ENCODE data around the gene ACOT13. TPM values are rescaled to one million over a fixed set of nuclear protein-coding genes. Genes with fewer than 3 reads are reported as not detected.
"Not testable (repeated sequence)": the region's sequence is repeated elsewhere in the genome, so short reads cannot be mapped to it uniquely, and the experiment has no call there.

ACOT13 gene
- total RNA-seq, 1 experiment from 2014 or later: 55.6 TPM

GRCh38 chr6:24710519-24711303, 43.8 kb downstream of the ACOT13 start:
- intact Hi-C loops (cut with micrococcal nuclease; ENCODE audit: unreplicated experiment): loop anchor here (10.0 kb wide), 1 partner anchor 364 kb away; no protein-coding TSS in a partner anchor

GRCh38 chr6:24716602-24717148, 49.8 kb downstream of the ACOT13 start:
- H3K4me1 Mint-ChIP-seq (ENCODE audit: low read depth, unreplicated experiment): peaks cover 19% of the 10 kb centered on the region
- not testable (repeated sequence) for H3K27ac Mint-ChIP-seq (ENCODE audit: unreplicated experiment); H3K36me3 ChIP-seq (ENCODE audit: control insufficient read depth, insufficient read depth, low read length)

More at GRCh38 chr6:24710519-24711303, 43.8 kb downstream of the ACOT13 start:
- H3K4me3 ChIP-seq (ENCODE audit: low read depth, low read length): no peak overlapping the region
- Mint-ChIP-seq H3K9me3 (ENCODE audit: unreplicated experiment) (no peaks in the 10 kb centered on the region), H3K27me3 (ENCODE audit: insufficient read depth, unreplicated experiment) (no peaks in the 10 kb centered on the region), H3K27ac (ENCODE audit: unreplicated experiment) (no peak overlapping the region), H3K4me1 (ENCODE audit: low read depth, unreplicated experiment) (no peaks in the 10 kb centered on the region), H3K4me3 (ENCODE audit: unreplicated experiment) (no peak overlapping the region), H3K36me3 (ENCODE audit: insufficient read depth, unreplicated experiment) (peaks cover 90% of the 10 kb centered on the region)
- no peak for DNase-seq
- peaks cover 2% of the 10 kb centered on the region for H3K36me3 ChIP-seq (ENCODE audit: control insufficient read depth, insufficient read depth, low read length)
- ChIA-PET POLR2A (no interaction called here), CTCF (no interaction called here)
- TF ChIP-seq, protein P1, sequence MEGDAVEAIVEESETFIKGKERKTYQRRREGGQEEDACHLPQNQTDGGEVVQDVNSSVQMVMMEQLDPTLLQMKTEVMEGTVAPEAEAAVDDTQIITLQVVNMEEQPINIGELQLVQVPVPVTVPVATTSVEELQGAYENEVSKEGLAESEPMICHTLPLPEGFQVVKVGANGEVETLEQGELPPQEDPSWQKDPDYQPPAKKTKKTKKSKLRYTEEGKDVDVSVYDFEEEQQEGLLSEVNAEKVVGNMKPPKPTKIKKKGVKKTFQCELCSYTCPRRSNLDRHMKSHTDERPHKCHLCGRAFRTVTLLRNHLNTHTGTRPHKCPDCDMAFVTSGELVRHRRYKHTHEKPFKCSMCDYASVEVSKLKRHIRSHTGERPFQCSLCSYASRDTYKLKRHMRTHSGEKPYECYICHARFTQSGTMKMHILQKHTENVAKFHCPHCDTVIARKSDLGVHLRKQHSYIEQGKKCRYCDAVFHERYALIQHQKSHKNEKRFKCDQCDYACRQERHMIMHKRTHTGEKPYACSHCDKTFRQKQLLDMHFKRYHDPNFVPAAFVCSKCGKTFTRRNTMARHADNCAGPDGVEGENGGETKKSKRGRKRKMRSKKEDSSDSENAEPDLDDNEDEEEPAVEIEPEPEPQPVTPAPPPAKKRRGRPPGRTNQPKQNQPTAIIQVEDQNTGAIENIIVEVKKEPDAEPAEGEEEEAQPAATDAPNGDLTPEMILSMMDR (IDR thresholded peaks at IDR 0.05; ENCODE audit: insufficient read depth in 1 of 2, low read depth in 1 of 2, low read length in 1 of 2, severe bottlenecking in 1 of 2, unreplicated experiment in 1 of 2): no peak
- BruUV-seq (replicated peaks): no TSS peak
- no peaks in the 10 kb centered on the region for H3K27me3 ChIP-seq (replicated peaks; ENCODE audit: control insufficient read depth, insufficient read depth, low read length)
- H3K9me3 ChIP-seq: no peaks in the 10 kb centered on the region
- H3K4me1 ChIP-seq: no peaks in the 10 kb centered on the region

GRCh38 chr6:24718449-24719124, 51.7 kb downstream of the ACOT13 start:
- peaks cover 79% of the 10 kb centered on the region for H3K36me3 Mint-ChIP-seq (ENCODE audit: insufficient read depth, unreplicated experiment)
- no peaks in the 10 kb centered on the region for H3K9me3 Mint-ChIP-seq (ENCODE audit: unreplicated experiment)
- no peak for DNase-seq
- intact Hi-C loops (cut with micrococcal nuclease; ENCODE audit: unreplicated experiment): loop anchor here (10.0 kb wide), 1 partner anchor 356 kb away; no protein-coding TSS in a partner anchor
- H3K4me3 Mint-ChIP-seq (ENCODE audit: unreplicated experiment): peak overlapping the region; percentile 85
- H3K27me3 Mint-ChIP-seq (ENCODE audit: insufficient read depth, unreplicated experiment): no peaks in the 10 kb centered on the region
- Histone ChIP-seq H3K27me3 (replicated peaks; ENCODE audit: control insufficient read depth, insufficient read depth, low read length) (no peaks in the 10 kb centered on the region), H3K4me1 (no peaks in the 10 kb centered on the region), H3K4me3 (ENCODE audit: low read depth, low read length) (peak overlapping the region; percentile 92), H3K36me3 (ENCODE audit: control insufficient read depth, insufficient read depth, low read length) (no peaks in the 10 kb centered on the region; the same call in none of the 2 replicates), H3K9me3 (no peaks in the 10 kb centered on the region)
- TF ChIP-seq, protein P1 (IDR thresholded peaks at IDR 0.05; ENCODE audit: insufficient read depth in 1 of 2, low read depth in 1 of 2, low read length in 1 of 2, severe bottlenecking in 1 of 2, unreplicated experiment in 1 of 2): no peak
- CTCF ChIA-PET: no interaction called here
- H3K4me1 Mint-ChIP-seq (ENCODE audit: low read depth, unreplicated experiment): peaks cover 19% of the 10 kb centered on the region
- H3K27ac Mint-ChIP-seq (ENCODE audit: unreplicated experiment): peak overlapping the region; percentile 96
- POLR2A ChIA-PET: no interaction called here
- BruUV-seq (replicated peaks): no TSS peak

More at GRCh38 chr6:24716602-24717148, 49.8 kb downstream of the ACOT13 start:
- H3K4me1 ChIP-seq; POLR2A ChIA-PET; DNase-seq; H3K4me3 Mint-ChIP-seq (ENCODE audit: unreplicated experiment); BruUV-seq (replicated peaks); H3K9me3 ChIP-seq; H3K27me3 Mint-ChIP-seq (ENCODE audit: insufficient read depth, unreplicated experiment); H3K27me3 ChIP-seq (replicated peaks; ENCODE audit: control insufficient read depth, insufficient read depth, low read length); H3K4me3 ChIP-seq (ENCODE audit: low read depth, low read length); H3K9me3 Mint-ChIP-seq (ENCODE audit: unreplicated experiment); CTCF ChIA-PET: not testable (repeated sequence)
- H3K36me3 Mint-ChIP-seq (ENCODE audit: insufficient read depth, unreplicated experiment): peaks cover 93% of the 10 kb centered on the region
- intact Hi-C loops (cut with micrococcal nuclease; ENCODE audit: unreplicated experiment): loop anchor here (10.0 kb wide), 1 partner anchor 358 kb away; no protein-coding TSS in a partner anchor
